BE2C (cell line): Measurements from ENCODE around the gene C16orf78.

Experiments
- DNase-seq: peaks from one replicate; pipeline ENCODE4 v3.0.0-alpha.2; 2020
- H3K27me3 ChIP-seq: fragments of 250-450 bp; sonication (Bioruptor Pico); 2 replicates; pipeline ENCODE4 v1.5.1; 2020; ENCODE audit warnings: mild to moderate bottlenecking
- H3K36me3 ChIP-seq: fragments of 250-450 bp; sonication (Bioruptor Pico); 2 replicates; pipeline ENCODE4 v1.5.1; 2020; ENCODE audit warnings: mild to moderate bottlenecking
- H3K4me1 ChIP-seq: fragments of 250-450 bp; sonication (Bioruptor Pico); 2 replicates; pipeline ENCODE4 v1.5.1; 2020
- H3K4me3 ChIP-seq: 2 replicates; pipeline ENCODE4 v1.5.1; 2011; ENCODE audit warnings: low read depth, low read length
- H3K9me3 ChIP-seq: fragments of 250-450 bp; sonication (Bioruptor Pico); 2 replicates; pipeline ENCODE4 v1.5.1; 2020
- CTCF ChIP-seq: IDR thresholded peaks from 2 replicates; pipeline ENCODE4 v1.5.1; 2012; ENCODE audit warnings: mild to moderate bottlenecking, low read depth, low read length

C16orf78 gene

GRCh38 chr16:49396206-49396720, 22.7 kb downstream of the C16orf78 start:
- peaks cover 9% of the 10 kb centered on the region for H3K27me3 ChIP-seq

GRCh38 chr16:49398761-49399160, 25.2 kb downstream of the C16orf78 start:
- no peaks in the 10 kb centered on the region for H3K9me3 ChIP-seq
- no peaks in the 10 kb centered on the region for H3K36me3 ChIP-seq
- no peak for DNase-seq
- H3K4me1 ChIP-seq, result no peaks in the 10 kb centered on the region
- TF ChIP-seq CTCF, result no peak
- H3K27me3 ChIP-seq, result no peaks in the 10 kb centered on the region; the same call in 1 of the 2 replicates
- no peak overlapping the region for H3K4me3 ChIP-seq

More at GRCh38 chr16:49396206-49396720, 22.7 kb downstream of the C16orf78 start:
- H3K4me1 ChIP-seq, result no peaks in the 10 kb centered on the region
- H3K9me3 ChIP-seq, result no peaks in the 10 kb centered on the region
- H3K36me3 ChIP-seq, result no peaks in the 10 kb centered on the region
- TF ChIP-seq CTCF, result no peak
- no peak overlapping the region for H3K4me3 ChIP-seq
- no peak for DNase-seq

GRCh38 chr16:49399594-49400364, 26.2 kb downstream of the C16orf78 start:
- no peak for TF ChIP-seq CTCF
- no peaks in the 10 kb centered on the region for H3K4me1 ChIP-seq
- H3K4me3 ChIP-seq, result no peak overlapping the region
- H3K27me3 ChIP-seq, result no peaks in the 10 kb centered on the region; the same call in 1 of the 2 replicates
- H3K36me3 ChIP-seq, result no peaks in the 10 kb centered on the region
- DNase-seq, result no peak
- H3K9me3 ChIP-seq, result no peaks in the 10 kb centered on the region

- Histone ChIP-seq H3K4me1 (no peaks in the 10 kb centered on the region), H3K9me3 (no peaks in the 10 kb centered on the region), H3K36me3 (no peaks in the 10 kb centered on the region), H3K27me3 (no peaks in the 10 kb centered on the region; the same call in 1 of the 2 replicates), H3K4me3 (no peak overlapping the region)
- TF ChIP-seq CTCF, result no peak
- DNase-seq, result no peak
Measured at GRCh38 chr16:49400611-49401010, 27.0 kb downstream of the C16orf78 start.

- Histone ChIP-seq H3K9me3 (no peaks in the 10 kb centered on the region), H3K27me3 (no peaks in the 10 kb centered on the region), H3K4me3 (no peak overlapping the region), H3K36me3 (no peaks in the 10 kb centered on the region), H3K4me1 (no peaks in the 10 kb centered on the region)
- no peak for TF ChIP-seq CTCF
- DNase-seq, result no peak
Measured at GRCh38 chr16:49405123-49405522, 31.5 kb downstream of the C16orf78 start.

GRCh38 chr16:49405530-49405929, 31.9 kb downstream of the C16orf78 start:
- no peaks in the 10 kb centered on the region for H3K27me3 ChIP-seq
- no peak overlapping the region for H3K4me3 ChIP-seq
- H3K4me1 ChIP-seq, result no peaks in the 10 kb centered on the region
- TF ChIP-seq CTCF, result 0 out of 2 replicates have a peak, but pooled peaks have one; percentile 2
- DNase-seq, result no peak
- no peaks in the 10 kb centered on the region for H3K36me3 ChIP-seq
- no peaks in the 10 kb centered on the region for H3K9me3 ChIP-seq
